ENCODE results near the gene MGAT1.
A peak's percentile ranks its signal among the peaks of the same experiment; 100 is the strongest.
"Not testable (repeated sequence)": the region's sequence is repeated elsewhere in the genome, so short reads cannot be mapped to it uniquely, and the experiment has no call there.

MGAT1 gene

DNA sequence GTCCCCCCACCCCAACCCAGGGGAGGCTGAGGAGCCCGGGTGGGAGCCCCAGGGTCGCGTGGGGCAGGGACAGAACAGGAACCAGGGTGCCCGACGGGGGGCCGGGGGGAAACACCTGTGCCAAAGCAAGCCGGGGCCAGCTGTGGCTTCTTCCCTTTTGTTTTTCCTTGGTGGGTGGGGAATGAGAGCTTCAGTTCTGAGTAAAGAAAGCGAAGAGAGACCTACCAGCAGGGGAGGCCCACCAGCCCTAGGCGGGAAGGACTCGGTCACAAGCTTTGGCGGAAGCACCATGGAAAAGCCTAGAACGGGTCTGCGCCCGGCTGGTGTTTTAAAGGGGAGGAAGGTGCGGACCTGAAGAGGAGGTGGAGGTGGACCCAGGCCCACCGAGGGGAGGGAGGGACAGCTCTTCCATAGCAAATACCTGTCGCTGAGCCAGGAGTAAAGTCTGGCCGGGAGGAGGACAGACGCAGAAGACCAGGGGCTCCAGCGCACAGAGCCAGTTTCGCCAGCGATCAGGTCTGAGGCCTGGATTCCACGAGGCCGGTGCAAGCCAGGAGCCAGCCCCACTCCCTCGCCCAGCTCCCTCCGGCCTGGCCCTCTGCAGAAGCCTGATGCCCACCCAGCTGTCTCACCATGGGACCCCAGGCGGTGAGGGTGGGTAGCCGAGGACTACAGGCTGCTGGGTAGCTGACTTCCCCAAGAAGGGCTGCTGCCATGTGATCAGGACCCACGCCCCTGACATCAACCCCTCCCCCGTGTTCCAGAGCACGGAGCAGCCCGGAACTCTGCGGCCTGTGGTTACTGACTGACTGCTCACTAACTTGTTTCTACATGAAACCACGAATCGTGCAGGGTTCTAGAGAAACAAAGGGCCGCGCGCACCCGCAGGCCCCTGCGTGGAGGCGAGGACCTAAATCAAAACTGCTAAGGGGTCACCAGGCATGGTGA, 849 bp upstream of the MGAT1 start:
- no peak for DNase-seq

DNA sequence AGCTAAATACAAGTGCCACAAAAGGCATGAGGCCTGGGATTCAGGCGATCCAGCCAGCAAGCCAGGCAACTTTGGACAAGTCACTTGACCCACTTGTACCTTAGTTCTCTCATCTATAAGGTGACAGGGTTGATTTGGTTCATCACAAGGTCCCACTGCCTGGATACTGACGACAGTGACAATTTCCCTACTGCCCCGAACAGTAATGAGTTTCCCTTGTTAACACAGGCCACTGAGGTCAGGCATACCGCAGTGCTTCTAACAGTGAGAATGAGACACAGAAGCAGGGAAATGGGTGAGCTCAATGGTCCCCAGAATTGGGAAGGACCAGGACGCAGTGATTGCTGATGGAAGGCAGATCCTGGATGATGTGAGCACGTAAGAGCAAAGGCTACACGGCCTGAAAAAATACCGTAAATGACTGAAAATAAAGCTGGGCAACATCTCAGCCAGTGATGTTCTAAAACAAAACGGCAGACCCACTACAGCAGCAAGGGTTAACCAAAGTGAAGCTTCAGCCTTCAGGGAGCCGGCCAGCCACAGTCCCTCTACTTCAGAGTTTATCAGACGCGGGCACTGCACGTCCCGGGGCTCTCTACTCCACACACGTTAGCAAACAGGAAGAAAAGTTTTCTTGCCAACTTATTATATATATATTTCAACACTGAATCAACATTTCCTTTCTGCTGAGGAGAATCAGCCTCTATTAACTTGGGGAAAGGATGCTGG, 846 bp downstream of the MGAT1 start:
- no peak for DNase-seq

DNA sequence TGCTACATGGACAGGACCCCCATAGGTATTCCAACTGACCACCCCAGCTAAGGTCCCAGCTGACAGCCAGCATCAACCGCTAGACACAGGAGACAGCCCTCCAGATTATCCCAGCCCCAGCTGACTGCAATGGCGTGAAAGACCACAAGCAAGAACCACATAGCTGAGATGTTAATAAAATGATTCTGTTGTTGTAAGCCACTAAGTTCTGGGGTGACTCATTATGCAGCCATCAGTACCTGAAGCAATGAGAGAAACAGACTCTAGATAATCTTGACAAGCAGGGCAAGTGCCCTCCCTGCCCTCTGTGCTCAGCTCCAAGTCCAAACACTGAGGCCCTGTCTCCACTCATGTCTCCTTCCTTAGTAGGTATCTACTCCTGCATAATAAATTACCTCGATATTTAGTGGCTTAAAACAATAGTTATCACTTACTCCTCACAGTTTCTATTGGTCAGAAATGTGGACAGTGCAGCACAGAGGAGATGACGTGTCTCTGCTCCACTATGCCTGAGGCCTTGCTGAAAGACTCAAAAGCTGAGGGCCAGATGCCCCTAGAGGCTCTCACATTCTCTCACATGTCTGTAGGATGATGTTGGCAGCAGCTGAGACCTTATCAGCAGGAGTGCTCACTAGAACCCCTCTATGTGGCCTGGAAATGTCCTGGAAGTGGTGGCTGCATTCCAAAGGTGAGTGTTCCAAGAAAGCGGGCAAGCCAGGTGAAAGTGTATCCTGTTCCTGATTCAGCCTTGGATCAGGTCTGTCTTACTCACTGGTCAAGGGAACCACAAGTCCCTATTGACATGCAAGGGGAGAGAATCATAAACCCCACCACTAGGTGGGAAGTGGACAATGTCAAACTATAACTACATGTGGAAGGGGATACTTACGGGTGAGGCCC, 2.5 kb downstream of the MGAT1 start:
- DNase-seq: no peak

DNA sequence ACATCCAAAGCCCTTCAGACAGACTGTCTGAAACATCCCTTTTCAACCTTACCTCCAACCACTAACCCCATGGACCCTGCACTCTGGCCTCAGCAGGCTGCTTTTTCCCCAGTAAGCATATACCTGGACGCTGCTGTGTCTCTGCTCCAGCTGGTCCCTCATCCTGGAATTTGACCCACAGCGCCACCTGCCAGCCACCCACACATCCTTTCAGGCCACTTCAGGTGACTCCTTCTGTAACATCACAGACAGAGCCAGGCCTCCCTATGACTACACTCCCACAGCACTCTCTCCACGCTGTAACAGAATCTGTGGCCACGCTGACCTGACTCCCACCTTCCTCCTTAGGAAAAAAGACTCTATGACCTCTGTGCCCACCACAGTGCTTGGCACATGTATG, 3.4 kb downstream of the MGAT1 start:
- no peak for DNase-seq

DNA sequence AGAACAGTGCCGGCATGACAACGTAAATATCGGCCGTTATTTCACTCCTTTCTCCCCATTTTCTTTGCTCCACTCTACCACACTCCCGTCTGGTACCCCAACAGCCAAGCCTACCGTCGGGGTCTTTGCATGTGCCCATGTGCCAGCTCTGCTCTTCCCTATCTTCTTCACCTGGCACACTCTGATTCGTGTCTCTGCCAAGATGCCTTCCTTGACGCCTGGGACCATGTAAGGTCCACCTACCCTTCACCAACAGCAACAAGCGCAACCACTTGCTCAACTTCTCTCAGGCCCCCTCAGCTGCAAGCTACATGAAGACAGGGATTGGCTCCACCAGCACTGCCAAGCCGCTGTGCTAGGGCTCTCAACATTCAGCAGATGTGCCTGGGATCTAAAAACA, 4.4 kb downstream of the MGAT1 start:
- DNase-seq: no peak

DNA sequence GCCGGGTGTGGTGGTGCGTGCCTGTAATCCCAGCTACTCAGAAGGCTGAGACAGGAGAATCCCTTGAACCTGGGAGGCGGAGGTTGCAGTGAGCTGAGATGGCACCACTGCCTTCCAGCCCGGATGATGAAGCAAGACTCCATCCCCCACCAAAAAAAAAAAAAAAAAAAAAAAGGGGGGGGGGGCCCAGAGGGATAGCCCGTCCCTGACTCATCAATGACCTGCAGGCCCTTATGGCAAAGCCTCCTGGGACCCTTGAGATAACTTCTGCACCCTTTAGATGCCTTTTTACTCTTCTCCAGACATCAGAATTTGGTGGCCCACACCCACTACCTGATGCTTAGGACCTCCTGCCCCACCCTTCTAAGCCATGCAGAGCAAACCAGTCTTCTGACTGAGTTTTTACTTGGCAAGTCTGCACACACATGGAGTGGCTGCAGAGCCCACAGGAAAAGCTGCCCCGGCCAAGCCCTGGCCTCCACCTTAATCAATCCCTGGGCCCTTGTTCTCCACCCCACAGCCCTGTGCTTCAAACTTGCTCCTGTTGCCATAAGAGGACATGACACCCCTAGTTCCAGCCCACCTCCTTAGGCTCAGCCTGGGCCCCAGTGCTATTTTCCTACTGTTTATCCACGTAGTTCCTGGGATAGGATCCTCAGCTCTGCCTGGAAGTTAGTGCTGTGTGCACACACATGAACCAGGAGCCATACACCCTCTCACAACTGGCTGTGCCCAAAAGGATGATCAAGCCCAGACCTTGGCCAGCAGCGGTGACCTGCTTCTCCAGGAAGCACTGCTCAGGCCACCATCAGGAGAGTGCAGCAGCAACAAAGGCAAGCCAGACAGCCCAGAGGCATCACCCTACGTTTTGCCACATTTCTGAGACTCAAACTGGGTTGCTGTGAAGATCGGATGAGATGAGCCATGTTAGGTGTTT, 5.1 kb downstream of the MGAT1 start:
- DNase-seq: no peak

DNA sequence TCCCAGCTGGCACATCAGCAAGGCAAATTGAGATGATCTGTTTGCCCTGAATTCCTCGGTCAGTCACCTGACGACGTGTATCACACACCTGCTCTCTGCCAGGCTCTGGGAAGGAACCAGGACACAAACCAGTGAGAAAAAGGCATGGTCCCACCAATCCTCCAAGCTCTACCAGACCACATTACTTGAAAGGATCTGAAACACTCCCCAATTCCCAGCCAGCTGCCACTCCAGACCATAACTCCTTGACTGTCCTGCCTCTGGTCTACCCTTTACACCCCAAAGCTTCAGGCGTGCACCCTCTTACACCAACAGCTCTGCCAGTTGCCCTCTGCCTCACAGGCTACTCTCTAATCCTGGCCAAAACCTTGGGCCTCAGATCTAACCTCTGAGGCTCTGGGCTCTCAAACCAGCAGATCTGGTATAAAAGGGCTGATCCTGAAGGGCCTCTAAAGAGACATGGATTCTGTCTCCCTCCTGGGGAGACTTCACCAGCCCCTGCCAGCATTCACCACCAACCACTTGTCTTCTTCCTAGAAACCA, 6.8 kb downstream of the MGAT1 start:
- DNase-seq: no peak

DNA sequence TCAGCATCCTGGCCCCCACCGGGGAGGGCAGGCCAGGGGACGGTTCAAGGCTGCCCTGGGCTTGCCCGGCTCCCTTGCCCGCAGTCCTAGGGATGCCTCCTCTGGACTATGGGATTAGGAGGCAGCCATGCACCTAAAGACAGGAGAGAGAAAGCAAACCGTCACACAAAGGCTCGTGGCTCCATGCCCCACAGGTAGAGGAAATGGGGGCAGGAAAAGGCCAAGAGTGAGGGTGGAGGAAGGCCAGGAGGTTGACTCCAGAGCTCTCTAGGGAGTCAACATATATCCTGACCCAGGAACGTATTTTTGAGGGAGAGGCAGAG, 9.7 kb downstream of the MGAT1 start:
- no peak for DNase-seq

DNA sequence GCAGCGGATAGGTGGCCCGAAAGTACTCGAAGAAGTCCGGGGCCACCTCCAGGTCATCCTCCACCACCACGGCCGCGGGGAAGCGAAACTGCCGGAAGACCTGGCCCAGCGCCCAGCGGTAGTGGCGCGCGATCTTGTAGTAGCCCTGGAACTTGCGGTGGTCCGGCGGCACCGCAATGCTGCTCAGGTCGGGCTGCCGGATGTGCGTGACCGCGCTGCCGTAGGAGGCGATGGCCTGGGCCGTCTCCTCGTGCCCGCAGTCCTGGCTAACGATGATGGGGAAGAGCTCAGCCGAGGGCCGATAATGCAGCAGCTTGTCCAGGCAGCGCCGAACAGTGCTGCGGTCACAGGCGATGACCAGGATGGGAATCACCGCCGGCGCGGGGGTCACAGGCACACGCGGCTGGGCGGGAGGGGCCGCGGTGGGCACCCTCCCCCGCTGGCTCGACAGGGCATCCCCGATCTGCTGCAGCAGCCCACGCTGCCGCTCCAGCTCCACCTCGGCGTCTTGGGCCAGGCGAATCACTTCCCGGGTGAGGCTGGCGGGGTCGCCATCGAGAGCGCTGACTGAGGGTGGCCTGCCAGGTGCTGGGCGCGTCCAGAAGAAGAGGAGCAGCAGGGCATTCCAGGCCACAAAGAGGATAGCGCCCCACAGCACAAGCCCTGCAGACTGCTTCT, 10.2 kb downstream of the MGAT1 start:
- no peak for DNase-seq

DNA sequence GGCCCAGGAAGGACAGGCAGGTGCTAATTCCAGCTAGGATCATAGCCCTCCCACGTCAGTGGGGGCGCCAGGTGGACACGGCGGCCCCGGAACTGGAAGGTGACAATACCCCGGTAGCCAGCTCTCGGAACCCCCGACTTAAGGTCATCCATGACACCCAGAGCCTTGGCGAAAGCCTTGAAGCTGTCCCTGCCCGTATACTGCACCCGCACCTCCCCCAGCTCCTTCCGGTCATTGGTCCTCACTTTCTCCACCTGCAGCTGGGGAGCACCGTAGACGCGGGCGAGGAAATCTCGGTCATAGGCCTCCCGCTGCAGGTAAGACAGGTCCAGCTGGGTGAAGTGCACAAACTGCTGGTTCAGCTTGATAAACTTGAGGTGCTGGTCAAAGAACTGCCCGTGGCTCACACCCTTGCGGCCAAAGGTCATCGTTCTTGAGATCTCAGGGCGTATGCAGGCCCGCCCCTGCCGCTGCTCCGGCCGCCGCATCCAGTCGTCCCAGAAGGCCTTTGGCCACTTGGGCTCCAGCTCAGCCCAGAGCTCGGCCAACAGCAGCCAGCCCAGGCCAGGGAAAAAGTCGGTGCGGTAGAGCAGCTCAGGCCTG, 10.9 kb downstream of the MGAT1 start:
- DNase-seq: no peak

DNA sequence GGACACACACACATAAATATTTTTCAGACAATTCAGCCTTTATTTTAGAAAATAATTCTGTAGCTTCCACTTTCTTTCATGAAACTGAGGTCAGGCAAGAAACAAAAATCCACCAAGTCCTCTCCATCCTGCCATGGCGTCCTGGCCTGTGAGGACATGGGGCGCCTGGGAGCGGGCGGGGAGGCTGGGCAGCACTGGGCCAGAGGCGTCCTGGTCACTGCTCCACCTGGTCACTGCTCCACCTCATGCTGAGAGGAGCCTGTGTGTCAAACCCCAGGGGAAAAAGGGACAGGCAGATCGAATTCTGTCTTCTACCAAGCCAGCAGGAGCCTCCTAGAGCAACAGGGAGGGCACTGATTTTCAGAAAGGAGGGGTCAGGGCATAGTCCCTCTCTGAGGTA, 12.1 kb downstream of the MGAT1 start:
- no peak for DNase-seq

DNA sequence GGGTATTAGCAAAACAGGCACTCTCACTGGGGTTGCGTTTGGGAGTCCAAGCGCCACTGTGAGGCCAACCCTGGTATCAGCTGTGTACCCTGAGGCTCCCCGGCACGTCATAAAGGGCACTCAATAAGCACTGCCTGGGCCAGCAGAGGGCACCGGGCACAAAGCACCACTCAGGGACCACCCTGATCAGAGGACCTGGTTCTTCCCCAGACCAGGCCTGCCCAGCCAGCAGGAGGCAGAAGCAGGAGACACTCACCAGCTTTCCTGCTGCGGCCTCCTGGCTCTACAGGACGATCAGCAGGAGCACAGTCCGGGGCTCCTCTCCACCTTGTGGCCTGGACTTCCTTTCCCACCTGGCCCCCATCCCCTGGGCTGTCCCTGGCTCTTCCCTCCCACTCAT, 12.6 kb downstream of the MGAT1 start:
- no peak for DNase-seq

DNA sequence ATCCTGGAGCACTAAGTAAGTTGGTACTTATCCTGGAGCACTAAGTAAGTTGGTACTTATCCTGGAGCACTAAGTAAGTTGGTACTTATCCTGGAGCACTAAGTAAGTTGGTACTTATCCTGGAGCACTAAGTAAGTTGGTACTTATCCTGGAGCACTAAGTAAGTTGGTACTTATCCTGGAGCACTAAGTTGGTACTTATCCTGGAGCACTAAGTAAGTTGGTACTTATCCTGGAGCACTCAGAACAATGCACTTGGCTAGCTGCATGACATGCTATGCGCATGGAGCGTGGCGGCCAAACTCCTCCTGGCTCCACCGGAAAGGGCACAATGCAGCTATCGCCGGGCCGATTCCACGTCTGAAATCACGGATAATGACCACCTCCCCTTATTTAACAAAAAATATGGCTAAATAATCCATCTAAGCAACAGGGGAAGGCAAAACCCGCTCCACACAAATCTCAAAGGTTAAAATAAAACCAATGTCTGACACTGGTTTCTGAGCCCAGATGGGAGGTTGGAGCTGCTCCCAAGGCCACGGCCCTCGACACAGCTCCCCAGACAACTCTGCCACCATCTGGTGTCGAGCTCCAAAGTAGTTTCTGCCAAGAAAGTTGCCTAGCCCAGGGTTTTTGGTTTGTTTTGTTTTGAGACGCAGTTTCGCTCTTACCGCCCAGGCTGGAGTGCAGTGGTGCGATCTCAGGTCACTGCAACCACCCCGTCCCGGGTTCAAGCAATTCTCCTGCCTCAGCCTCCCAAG, 13.8 kb downstream of the MGAT1 start:
- not testable (repeated sequence) for DNase-seq

DNA sequence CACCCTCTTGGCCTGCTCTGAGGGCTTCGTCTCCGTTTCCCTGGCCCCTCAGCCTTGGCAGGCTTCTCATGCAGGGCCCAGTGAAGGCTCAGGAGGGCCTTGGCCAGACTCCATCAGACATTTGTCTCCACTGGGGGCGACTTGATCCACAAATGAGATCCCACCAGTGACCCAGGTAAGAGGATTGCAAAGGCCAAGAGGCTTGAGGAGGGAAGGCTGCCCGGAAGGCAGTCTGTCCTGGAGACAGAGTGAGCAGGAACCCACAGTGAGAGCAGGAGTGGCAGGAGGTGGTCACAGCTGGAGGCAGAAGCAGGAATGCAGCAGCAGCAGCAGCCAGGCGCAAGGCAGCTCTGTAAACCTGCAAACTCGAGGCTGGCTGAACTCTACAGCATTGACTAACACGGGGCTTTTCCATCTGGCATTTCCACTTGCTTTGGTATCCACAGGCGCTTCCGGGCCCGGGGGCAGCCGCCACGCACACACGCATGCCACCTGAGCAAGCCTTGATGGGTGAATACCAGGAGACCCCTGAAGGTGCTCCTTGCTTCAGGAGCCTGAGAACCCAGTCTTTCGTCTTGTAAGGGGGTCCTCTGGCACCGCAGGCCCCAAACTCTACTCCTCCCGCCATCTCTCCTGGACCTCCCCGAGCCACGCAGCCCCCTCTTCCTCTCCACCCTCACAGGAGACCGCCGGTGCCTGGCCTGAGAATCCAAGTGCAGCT, 14.7 kb downstream of the MGAT1 start:
- no peak for DNase-seq

DNA sequence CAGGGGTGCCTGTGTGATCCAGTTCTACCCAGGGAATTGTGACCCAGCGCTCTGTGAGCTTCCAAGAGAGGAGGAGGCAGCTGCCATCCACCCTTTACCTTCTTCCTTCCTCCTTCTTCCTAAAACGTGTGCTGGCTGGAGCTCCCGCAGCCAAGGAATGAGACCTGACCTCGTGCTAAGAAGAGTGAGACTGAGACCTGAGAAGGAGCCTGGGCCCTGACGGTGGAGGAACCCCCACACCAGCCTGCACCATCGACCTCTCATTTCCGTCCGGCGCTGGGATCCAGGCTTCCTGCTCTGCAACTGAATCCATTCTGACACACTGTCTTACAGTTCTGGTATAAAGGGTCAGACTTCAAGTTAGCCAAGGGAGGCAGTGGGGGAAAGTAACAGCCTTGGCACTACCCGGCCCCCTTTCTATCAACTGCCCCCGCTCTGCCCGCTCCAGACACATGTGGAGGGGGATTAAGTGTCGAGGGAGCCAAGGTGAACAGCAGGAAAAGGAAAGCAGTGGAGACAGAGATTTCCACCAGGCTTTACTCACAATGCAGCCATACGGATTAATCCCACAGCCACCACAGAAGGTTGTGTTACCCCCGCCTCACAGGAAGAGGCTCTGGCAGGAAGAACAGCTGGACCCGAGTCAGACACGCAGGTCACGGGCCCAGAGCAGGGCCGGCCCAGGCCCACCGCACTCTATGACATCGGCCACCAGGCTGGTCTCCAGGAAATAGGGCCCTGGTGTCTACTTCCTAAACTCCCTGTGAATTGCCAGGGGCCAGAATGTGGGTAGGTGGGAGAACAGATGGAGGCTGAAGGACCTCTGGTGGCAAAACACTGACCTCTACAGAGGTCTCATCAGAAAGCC, 15.8 kb downstream of the MGAT1 start:
- DNase-seq: peak; percentile 19

DNA sequence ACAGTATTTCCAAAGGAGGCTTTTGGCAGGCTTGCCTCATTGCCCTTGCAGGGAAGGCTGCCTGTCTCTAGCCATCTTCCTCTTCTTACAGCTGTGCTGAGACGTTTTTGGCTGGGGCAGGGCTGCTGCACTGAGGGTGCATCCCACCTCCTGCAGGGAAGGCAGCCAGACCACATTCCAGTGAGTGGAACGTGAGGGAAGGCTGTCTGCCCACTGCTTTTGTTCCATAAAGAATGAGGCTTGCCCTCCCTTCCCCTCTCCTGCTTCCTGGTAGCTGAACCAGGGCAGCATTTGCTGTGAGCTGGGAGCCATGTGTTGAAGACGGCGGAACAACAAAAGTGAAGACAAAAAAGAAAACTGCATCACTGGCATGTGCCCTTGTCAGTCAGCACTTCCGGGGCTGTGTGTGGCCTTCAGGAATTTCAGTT, 16.8 kb downstream of the MGAT1 start:
- DNase-seq: peak; percentile 65

DNA sequence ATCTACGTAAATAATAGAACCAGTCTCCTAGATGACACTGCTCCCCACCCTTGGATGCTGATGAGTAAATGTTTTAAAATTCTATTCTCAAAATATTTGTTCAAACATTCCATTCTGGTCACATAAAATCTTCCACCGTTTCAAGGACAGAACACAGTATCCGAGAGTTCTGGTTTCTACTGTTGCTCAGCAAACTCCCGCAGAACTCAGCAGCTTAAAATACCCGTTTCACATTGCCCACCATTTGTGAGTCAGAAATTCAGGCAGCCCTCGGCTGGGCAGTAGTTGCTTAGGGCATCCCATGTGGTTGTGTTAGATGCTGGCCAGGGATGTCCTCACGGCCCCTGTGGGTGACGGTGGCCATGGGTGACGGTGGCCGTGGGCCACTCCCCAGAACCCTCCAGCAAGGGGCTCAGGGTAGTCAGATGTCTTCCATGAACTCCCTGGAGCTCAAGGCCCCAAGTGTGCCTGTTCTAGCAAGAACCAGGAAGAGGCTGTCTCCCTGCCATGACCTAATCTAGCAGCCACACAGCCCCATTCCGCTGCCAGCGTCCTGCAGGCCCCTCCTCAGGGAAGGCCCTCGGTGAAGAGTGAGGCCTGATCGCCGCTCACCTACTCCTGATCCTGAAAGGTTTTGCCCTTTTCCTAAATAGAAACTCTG, 17.4 kb downstream of the MGAT1 start:
- DNase-seq: peak; percentile 55
